Fibroblast of lung (primary cell): ENCODE data around the gene NINL. TPM values are rescaled to one million over a fixed set of nuclear protein-coding genes. Genes with fewer than 3 reads are reported as not detected.

Experiments
- DNase-seq, 2 donors: peaks; one replicate each; pipeline versions ENCODE4 v3.0.0 to v3.0.0-alpha.2; 2010; ENCODE audit warnings: low read depth in 2 of 2
- H2AFZ ChIP-seq: 2 replicates; pipeline ENCODE4 v1.5.1; 2012; ENCODE audit warnings: low read length, control low read depth, inconsistent platforms
- H3K27ac ChIP-seq: 2 replicates; pipeline ENCODE4 v1.5.1; 2011; ENCODE audit warnings: low read length, control low read depth; ENCODE audit not compliant: insufficient read depth
- H3K27me3 ChIP-seq: 2 replicates; pipeline ENCODE4 v1.5.1; 2011; ENCODE audit warnings: mild to moderate bottlenecking, low read length; ENCODE audit not compliant: control insufficient read depth, insufficient read depth
- H3K36me3 ChIP-seq: 2 replicates; pipeline ENCODE4 v1.5.1; 2011; ENCODE audit warnings: low read length; ENCODE audit not compliant: control insufficient read depth, insufficient read depth
- H3K4me1 ChIP-seq: 2 replicates; pipeline ENCODE4 v1.5.1; 2011; ENCODE audit warnings: low read length; ENCODE audit not compliant: control insufficient read depth, insufficient read depth; ENCODE audit errors: extremely low read depth
- H3K4me2 ChIP-seq: 2 replicates; pipeline ENCODE4 v1.5.1; 2011; ENCODE audit warnings: low read length, control low read depth; ENCODE audit not compliant: insufficient read depth; ENCODE audit errors: extremely low read depth
- H3K4me3 ChIP-seq, 4 experiments: fragments of 200-600 bp in 1 of 4; sonication (generic) in 1 of 4; replicated peaks in 1 of 4; 2 replicates each; pipeline ENCODE4 v1.5.1; 2011 to 2016; ENCODE audit warnings: low read length in 4 of 4, low read depth in 3 of 4, mild to moderate bottlenecking in 3 of 4, control low read depth in 2 of 4, inconsistent platforms in 1 of 4, mixed read lengths in 1 of 4; ENCODE audit not compliant: insufficient read depth in 1 of 4; ENCODE audit errors: control extremely low read depth in 1 of 4
- H3K79me2 ChIP-seq: 2 replicates; pipeline ENCODE4 v1.5.1; 2012; ENCODE audit warnings: mild to moderate bottlenecking, low read length, inconsistent platforms; ENCODE audit not compliant: control insufficient read depth, insufficient read depth
- H3K9ac ChIP-seq: 2 replicates; pipeline ENCODE4 v1.5.1; 2011; ENCODE audit warnings: mild to moderate bottlenecking, low read length, control low read depth; ENCODE audit not compliant: insufficient read depth
- H3K9me3 ChIP-seq: 2 replicates; pipeline ENCODE4 v1.5.1; 2012; ENCODE audit warnings: low read depth, low read length; ENCODE audit not compliant: control insufficient read depth, insufficient read depth
- H4K20me1 ChIP-seq: 2 replicates; pipeline ENCODE4 v1.5.1; 2011; ENCODE audit warnings: low read length; ENCODE audit not compliant: control insufficient read depth, insufficient read depth; ENCODE audit errors: extremely low read depth
- EZH2 ChIP-seq: IDR thresholded peaks from 2 replicates; pipeline ENCODE4 v1.5.1; 2012; ENCODE audit warnings: low read length, control low read depth, mild to moderate bottlenecking; ENCODE audit errors: missing control alignments
- polyA plus RNA-seq, 2 donors: library from polyadenylated mRNA; depleted of rRNA in 1 of 2; stranded (reverse) in 1 of 2; unstranded in 1 of 2; fragments of >200 nt; gene quantifications; 2 replicates each; pipeline ENCODE4 v1.2.1, GENCODE V29; 2011 to 2012; ENCODE audit warnings: missing spikeins in 1 of 2
- total RNA-seq: library from RNA; depleted of rRNA; stranded (reverse); fragments of >200 nt; gene quantifications from 2 replicates; pipeline ENCODE4 v1.2.1, GENCODE V29; 2014
- TF ChIP-seq, protein P1 (sequence below), 2 donors: IDR thresholded peaks in 1 of 2; conservative IDR thresholded peaks in 1 of 2; 1 replicate in 1 of 2; 2 replicates in 1 of 2; pipeline ENCODE4 v1.5.1; 2011 to 2012; ENCODE audit warnings: low read length in 2 of 2, control low read depth in 1 of 2, inconsistent platforms in 1 of 2, low read depth in 1 of 2, mild to moderate bottlenecking in 1 of 2

Gene NINL
- total and polyA plus RNA-seq, 2 donors (not counting 1 experiment from before 2014, with no cell fraction given), result 4.4 to 16.3 TPM

DNA sequence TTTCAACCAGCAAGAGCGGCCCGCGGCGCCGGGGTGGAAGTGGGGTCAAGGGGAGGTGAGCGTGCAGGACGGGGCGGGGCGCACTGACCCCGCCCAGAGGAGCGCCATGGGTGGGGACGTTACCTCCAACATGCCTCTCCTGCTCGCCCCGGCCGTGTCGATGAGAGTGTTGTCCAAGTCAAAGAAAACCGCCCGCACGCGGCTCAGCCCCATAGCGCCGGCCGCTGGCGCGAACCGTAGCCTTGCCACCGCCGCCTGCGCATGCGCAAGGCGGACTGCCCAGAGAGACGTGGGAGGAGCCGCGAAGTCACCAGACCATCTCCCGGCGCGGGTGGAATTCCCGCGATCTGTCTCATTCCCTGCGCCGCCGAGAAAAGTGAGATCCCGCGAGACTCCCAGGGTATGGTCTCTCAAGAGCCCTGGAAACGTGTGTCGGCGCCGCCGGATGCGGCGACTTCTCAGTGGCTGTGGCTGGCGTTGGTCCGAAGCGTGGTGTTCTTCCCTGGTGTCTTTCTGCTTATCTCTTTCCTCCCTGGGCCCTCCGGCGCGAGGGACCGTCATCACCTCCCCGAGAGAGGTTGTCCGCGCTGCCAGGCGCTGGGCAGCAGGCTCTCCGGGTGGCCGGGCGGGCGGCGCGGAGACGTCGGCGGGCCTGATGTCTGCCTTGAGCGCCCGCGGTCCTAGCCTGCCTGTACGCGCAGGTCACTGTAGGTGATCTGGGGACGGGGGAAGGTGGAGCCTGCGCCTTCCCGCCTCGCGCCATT, 38.6 kb upstream of the NINL start, which contains the start of gene NANP:
Gene NANP, minus strand, starts transcription at position 279 of the 764 bp plus-strand sequence. Its CDS starts 66 bp downstream, at position 213.
- peaks cover 33% of the 10 kb centered on the region for H3K79me2 ChIP-seq
- H3K9ac ChIP-seq, result peak within 1 kb of the TSS; percentile 75
- H4K20me1 ChIP-seq, result no peaks in the 10 kb centered on the region
- H3K36me3 ChIP-seq, result no peaks in the 10 kb centered on the region
- H3K4me1 ChIP-seq, result no peaks in the 10 kb centered on the region
- peak within 1 kb of the TSS; percentile 88 to 92 (median 90) for H3K4me3 ChIP-seq
- no peaks in the 10 kb centered on the region for H3K27me3 ChIP-seq
- no peak for TF ChIP-seq EZH2
- TF ChIP-seq, protein P1, sequence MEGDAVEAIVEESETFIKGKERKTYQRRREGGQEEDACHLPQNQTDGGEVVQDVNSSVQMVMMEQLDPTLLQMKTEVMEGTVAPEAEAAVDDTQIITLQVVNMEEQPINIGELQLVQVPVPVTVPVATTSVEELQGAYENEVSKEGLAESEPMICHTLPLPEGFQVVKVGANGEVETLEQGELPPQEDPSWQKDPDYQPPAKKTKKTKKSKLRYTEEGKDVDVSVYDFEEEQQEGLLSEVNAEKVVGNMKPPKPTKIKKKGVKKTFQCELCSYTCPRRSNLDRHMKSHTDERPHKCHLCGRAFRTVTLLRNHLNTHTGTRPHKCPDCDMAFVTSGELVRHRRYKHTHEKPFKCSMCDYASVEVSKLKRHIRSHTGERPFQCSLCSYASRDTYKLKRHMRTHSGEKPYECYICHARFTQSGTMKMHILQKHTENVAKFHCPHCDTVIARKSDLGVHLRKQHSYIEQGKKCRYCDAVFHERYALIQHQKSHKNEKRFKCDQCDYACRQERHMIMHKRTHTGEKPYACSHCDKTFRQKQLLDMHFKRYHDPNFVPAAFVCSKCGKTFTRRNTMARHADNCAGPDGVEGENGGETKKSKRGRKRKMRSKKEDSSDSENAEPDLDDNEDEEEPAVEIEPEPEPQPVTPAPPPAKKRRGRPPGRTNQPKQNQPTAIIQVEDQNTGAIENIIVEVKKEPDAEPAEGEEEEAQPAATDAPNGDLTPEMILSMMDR (conservative IDR thresholded peaks at IDR 0.05 in 1 of 2, IDR thresholded peaks at IDR 0.05 in 1 of 2; ENCODE audit: low read depth in 1 of 2, low read length in 2 of 2), result no peak
- no peaks in the 10 kb centered on the region for H3K9me3 ChIP-seq
- DNase-seq, result peak; percentile 97 to 98
- H3K4me2 ChIP-seq, result peak within 1 kb of the TSS; percentile 96
- peak within 1 kb of the TSS; percentile 88 for H2AFZ ChIP-seq
- peak within 1 kb of the TSS; percentile 87 for H3K27ac ChIP-seq

DNA sequence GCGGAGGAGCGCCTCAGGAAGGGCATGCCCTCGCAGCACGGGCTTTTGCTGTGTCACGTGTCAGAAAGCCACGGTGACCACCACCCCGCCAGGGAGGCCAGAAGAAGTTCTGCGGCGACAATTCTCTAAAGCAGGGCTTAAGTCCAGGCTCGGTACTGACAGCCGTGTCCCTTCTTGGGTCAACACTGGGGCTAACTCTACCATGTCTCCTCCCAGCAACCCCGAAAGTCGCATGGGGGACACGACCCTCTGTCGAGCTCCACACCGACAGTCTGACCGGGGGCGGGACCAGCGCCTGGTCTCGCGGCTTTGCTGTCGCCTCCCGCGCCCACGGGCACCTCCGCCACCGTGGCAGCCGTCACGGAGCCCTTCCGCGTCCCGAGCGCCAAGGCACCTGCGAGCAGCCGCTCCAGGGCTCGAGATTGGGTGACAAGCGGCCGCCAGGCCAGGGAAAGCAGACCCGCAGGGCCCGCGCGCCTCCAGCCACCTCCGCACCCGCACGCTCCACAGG, 37.9 kb upstream of the NINL start:
- Histone ChIP-seq H3K79me2 (peaks cover 38% of the 10 kb centered on the region), H3K36me3 (no peaks in the 10 kb centered on the region), H3K9ac (peak overlapping the region; percentile 75), H3K4me1 (no peaks in the 10 kb centered on the region), H3K9me3 (no peaks in the 10 kb centered on the region), H3K4me2 (peak overlapping the region; percentile 96), H4K20me1 (no peaks in the 10 kb centered on the region), H3K27ac (peak overlapping the region; percentile 87), H3K4me3 (peak overlapping the region; percentile 88 to 92 (median 90)), H3K27me3 (no peaks in the 10 kb centered on the region), H2AFZ (peak overlapping the region; percentile 88)
- TF ChIP-seq, protein P1 (conservative IDR thresholded peaks at IDR 0.05 in 1 of 2, IDR thresholded peaks at IDR 0.05 in 1 of 2; ENCODE audit: low read depth in 1 of 2, low read length in 2 of 2), result no peak
- TF ChIP-seq EZH2, result no peak
- DNase-seq, result peak in 1 of 2 donors; percentile 31

DNA sequence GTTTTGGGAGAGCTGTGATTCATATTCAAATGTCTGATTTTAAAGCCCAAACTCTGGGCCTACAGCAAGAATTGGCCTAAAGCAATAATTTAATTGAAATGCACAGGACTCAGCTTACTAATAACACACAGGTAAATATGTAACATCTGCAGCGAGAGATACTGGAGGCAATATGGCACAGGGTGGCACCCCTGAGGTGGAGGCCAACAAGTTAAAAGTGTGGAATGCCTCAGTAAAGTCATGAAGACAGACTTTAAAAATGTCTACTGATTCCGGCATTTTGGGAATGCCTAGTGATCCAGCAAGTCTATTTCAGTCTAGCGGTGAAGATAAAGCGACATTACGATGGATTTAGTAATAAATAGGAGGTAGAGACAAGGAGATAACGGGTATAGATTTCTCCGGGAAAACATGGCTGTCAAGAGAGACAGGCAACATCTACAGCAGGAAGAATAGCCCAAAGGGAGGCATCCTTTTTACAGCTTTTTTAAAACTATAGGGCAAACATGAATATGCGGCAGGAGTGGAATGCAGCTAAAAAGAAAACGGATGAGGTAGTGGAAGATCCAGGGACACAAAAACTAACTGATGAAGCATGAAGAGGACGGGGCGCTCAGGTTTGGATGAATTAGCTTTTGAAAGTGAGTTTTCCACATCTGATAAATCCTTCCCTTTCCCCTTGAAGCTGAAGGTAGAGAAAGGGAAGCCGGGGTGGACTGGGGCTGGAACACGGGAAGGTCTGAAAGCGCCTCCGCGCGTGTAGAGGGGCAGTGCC, 37.3 kb upstream of the NINL start:
- Histone ChIP-seq H3K9me3 (no peaks in the 10 kb centered on the region), H3K9ac (peak overlapping the region; percentile 75), H3K4me2 (peak overlapping the region; percentile 96), H2AFZ (peak overlapping the region; percentile 88), H3K36me3 (no peaks in the 10 kb centered on the region), H3K27ac (peak overlapping the region; percentile 87), H3K27me3 (no peaks in the 10 kb centered on the region), H3K79me2 (peaks cover 43% of the 10 kb centered on the region), H3K4me1 (no peaks in the 10 kb centered on the region), H4K20me1 (no peaks in the 10 kb centered on the region), H3K4me3 (peak overlapping the region; percentile 88 to 92 (median 90))
- DNase-seq, result peak; percentile 15 to 69
- no peak for TF ChIP-seq EZH2
- TF ChIP-seq, protein P1 (conservative IDR thresholded peaks at IDR 0.05 in 1 of 2, IDR thresholded peaks at IDR 0.05 in 1 of 2; ENCODE audit: low read depth in 1 of 2, low read length in 2 of 2), result peak in 1 of 2 donors; percentile 48
